Measurements from ENCODE around the gene SUMO1. TPM values are rescaled to one million over a fixed set of nuclear protein-coding genes. Genes with fewer than 3 reads are reported as not detected.
"Not testable (repeated sequence)": the region's sequence is repeated elsewhere in the genome, so short reads cannot be mapped to it uniquely, and the experiment has no call there.

Gene SUMO1
- total and polyA plus RNA-seq, 2 experiments from 2014 or later = 153 to 158 TPM

DNA sequence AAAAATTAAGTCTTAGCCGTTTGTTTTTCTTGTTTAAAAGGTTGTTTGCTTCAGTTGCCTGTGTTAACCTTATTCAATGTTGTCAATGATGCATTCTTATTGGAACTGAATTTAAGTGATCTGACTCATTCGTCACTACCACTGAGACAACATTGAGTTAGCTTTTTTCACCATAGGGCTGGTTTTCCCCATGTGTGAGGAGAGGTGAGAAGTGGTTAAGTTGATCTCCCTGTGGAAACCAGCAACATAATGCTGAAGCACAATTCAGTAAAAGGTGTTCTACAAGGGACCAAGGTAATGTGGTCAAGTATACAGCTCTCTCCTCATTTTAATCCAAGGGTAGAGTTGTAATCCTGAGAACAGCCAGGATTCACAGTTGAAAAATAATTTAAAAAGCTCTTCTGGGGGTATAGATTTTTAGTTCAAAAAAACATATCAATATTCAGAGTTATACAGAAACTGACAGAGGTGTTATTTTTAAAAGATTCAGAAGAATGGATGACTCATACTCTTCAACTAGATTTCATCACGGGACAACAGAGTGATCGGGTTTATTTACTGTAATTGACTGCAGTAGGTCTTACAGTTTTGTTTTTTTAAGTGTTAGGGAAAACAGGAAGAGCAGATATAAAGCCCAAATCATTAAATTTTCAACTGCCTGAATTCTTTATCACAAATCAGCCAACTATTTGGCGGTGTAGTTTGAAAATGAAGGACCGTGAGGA is 39.8 kb upstream of the SUMO1 start:
- Histone ChIP-seq H2AFZ (no peak overlapping the region), H3K36me3 (replicated peaks; ENCODE audit: insufficient read depth, low read depth) (peaks cover 9% of the 10 kb centered on the region), H4K20me1 (ENCODE audit: insufficient read depth, poor library complexity, severe bottlenecking) (peaks cover 34% of the 10 kb centered on the region), H3K9me2 (replicated peaks; ENCODE audit: insufficient read depth) (no peaks in the 10 kb centered on the region), H3K27me3 (no peaks in the 10 kb centered on the region), H3K9me3 (ENCODE audit: low read depth) (no peaks in the 10 kb centered on the region), H3K4me3 (no peak overlapping the region), H3K79me2 (peaks cover 82% of the 10 kb centered on the region), H3K27ac (no peak overlapping the region), H3K4me1 (ENCODE audit: insufficient read depth) (no peaks in the 10 kb centered on the region), H3K4me2 (no peak overlapping the region)
- TF ChIP-seq EZH2phosphoT487 (IDR thresholded peaks at IDR 0.05; ENCODE audit: low read depth, severe bottlenecking, unreplicated experiment) (no peak), EZH2 (IDR thresholded peaks at IDR 0.05; ENCODE audit: borderline replicate concordance) (no peak), CTCF (IDR thresholded peaks at IDR 0.05; ENCODE audit: poor library complexity) (no peak)
- 93% methylated on average over 6 of the region's 6 CpGs for WGBS (ENCODE audit: low lambda C conversion rate, missing lambda C conversion rate)
- DNase-seq (ENCODE audit: low spot score) = no peak

- Histone ChIP-seq H3K79me2 (peaks cover 92% of the 10 kb centered on the region), H4K20me1 (ENCODE audit: insufficient read depth, poor library complexity, severe bottlenecking) (peaks cover 49% of the 10 kb centered on the region)
- not testable (repeated sequence) for H3K36me3 ChIP-seq (replicated peaks; ENCODE audit: insufficient read depth, low read depth); H2AFZ ChIP-seq; DNase-seq (ENCODE audit: low spot score); H3K4me1 ChIP-seq (ENCODE audit: insufficient read depth); H3K4me2 ChIP-seq; H3K27me3 ChIP-seq; H3K27ac ChIP-seq; H3K4me3 ChIP-seq; H3K9me3 ChIP-seq (ENCODE audit: low read depth); H3K9me2 ChIP-seq (replicated peaks; ENCODE audit: insufficient read depth)
- 97% methylated on average over 11 of the region's 11 CpGs for WGBS (ENCODE audit: low lambda C conversion rate, missing lambda C conversion rate)
Observed at GRCh38 chr2:202276078-202276720, 37.8 kb upstream of the SUMO1 start.

- H3K4me1 ChIP-seq (ENCODE audit: insufficient read depth) = no peaks in the 10 kb centered on the region
- H3K27ac ChIP-seq = no peak overlapping the region
- H2AFZ ChIP-seq = no peak overlapping the region
- DNase-seq (ENCODE audit: low spot score) = no peak
- H3K9me3 ChIP-seq (ENCODE audit: low read depth) = no peaks in the 10 kb centered on the region
- H4K20me1 ChIP-seq (ENCODE audit: insufficient read depth, poor library complexity, severe bottlenecking) = peaks cover 85% of the 10 kb centered on the region
- WGBS (ENCODE audit: low lambda C conversion rate, missing lambda C conversion rate) = 95% methylated on average over 3 of the region's 3 CpGs
- peaks cover 96% of the 10 kb centered on the region for H3K79me2 ChIP-seq
- TF ChIP-seq CTCF (IDR thresholded peaks at IDR 0.05; ENCODE audit: poor library complexity) = no peak
- TF ChIP-seq EZH2 (IDR thresholded peaks at IDR 0.05; ENCODE audit: borderline replicate concordance) = no peak
- no peak for TF ChIP-seq EZH2phosphoT487 (IDR thresholded peaks at IDR 0.05; ENCODE audit: low read depth, severe bottlenecking, unreplicated experiment)
- no peak overlapping the region for H3K4me2 ChIP-seq
- H3K27me3 ChIP-seq = no peaks in the 10 kb centered on the region
- H3K9me2 ChIP-seq (replicated peaks; ENCODE audit: insufficient read depth) = no peaks in the 10 kb centered on the region
- H3K36me3 ChIP-seq (replicated peaks; ENCODE audit: insufficient read depth, low read depth) = no peaks in the 10 kb centered on the region
- no peak overlapping the region for H3K4me3 ChIP-seq
Observed at GRCh38 chr2:202270487-202270886, 32.1 kb upstream of the SUMO1 start.

DNA sequence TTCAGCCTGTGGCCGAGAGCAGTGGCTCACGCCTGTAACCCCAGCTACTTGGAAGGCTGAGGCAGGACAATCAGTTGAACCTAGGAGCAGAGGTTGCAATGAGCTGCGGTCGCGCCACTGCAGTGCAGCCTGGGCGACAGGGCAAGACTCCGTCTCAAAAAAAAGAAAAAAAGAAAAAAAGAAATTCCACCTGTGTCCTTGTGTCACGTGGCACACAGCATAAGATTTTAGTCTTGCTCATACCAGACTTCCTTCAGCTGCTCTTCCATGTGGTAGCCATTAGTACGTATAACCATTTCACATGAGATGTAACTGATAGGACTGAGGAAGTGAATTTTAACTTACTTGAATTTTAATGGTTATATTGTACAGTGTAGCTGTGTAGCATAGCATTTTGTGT is 31.2 kb upstream of the SUMO1 start:
- TF ChIP-seq EZH2phosphoT487 (IDR thresholded peaks at IDR 0.05; ENCODE audit: low read depth, severe bottlenecking, unreplicated experiment) = no peak
- no peak for TF ChIP-seq CTCF (IDR thresholded peaks at IDR 0.05; ENCODE audit: poor library complexity)
- no peak for TF ChIP-seq EZH2 (IDR thresholded peaks at IDR 0.05; ENCODE audit: borderline replicate concordance)
- Histone ChIP-seq H3K4me1 (ENCODE audit: insufficient read depth) (peaks cover under 1% of the 10 kb centered on the region), H4K20me1 (ENCODE audit: insufficient read depth, poor library complexity, severe bottlenecking) (peaks cover 76% of the 10 kb centered on the region), H3K36me3 (replicated peaks; ENCODE audit: insufficient read depth, low read depth) (no peaks in the 10 kb centered on the region), H3K4me3 (no peak overlapping the region), H3K27me3 (no peaks in the 10 kb centered on the region), H3K9me2 (replicated peaks; ENCODE audit: insufficient read depth) (no peaks in the 10 kb centered on the region), H3K27ac (no peak overlapping the region), H3K9me3 (ENCODE audit: low read depth) (no peaks in the 10 kb centered on the region), H3K79me2 (peaks cover 87% of the 10 kb centered on the region), H2AFZ (no peak overlapping the region), H3K4me2 (no peak overlapping the region)
- WGBS (ENCODE audit: low lambda C conversion rate, missing lambda C conversion rate) = 85% methylated on average over 9 of the region's 9 CpGs
- no peak for DNase-seq (ENCODE audit: low spot score)

Measured in hepatocyte (in vitro differentiated cells).